OCI-LY3 (cell line): ENCODE measurements around the gene SP100.
"Not testable (repeated sequence)": the region's sequence is repeated elsewhere in the genome, so short reads cannot be mapped to it uniquely, and the experiment has no call there.

Source experiments
- H2AFZ ChIP-seq: fragments of 200-600, 300-600 bp; shearing (Covaris generic); 2 replicates; pipeline ENCODE4 v1.6.0; 2014; ENCODE audit warnings: antibody characterized with exemption, low read depth, low read length
- H3K27ac ChIP-seq: fragments of 200-600, 300-600 bp; sonication (generic); 2 replicates; pipeline ENCODE4 v1.5.1; 2014; ENCODE audit warnings: mild to moderate bottlenecking, low read length, moderate library complexity, mixed read lengths
- H3K27me3 ChIP-seq: fragments of 200-600, 300-600 bp; sonication (generic); 2 replicates; pipeline ENCODE4 v1.6.1; 2014; ENCODE audit warnings: low read depth, low read length, mixed read lengths
- H3K36me3 ChIP-seq: fragments of 200-600, 300-600 bp; sonication (generic); replicated peaks from 2 replicates; pipeline ENCODE3; 2014; ENCODE audit warnings: low read depth, low read length, mixed read lengths
- H3K4me1 ChIP-seq: fragments of 300-600, 200-600 bp; sonication (generic); 2 replicates; pipeline ENCODE4 v1.6.1; 2014; ENCODE audit warnings: low read length, mixed read lengths
- H3K4me2 ChIP-seq: fragments of 200-600, 300-600 bp; sonication (generic); 2 replicates; pipeline ENCODE4 v1.6.1; 2014; ENCODE audit warnings: low read length, mixed read lengths
- H3K4me3 ChIP-seq: fragments of 300-600, 200-600 bp; sonication (generic); 2 replicates; pipeline ENCODE4 v1.5.1; 2014; ENCODE audit warnings: antibody characterized with exemption, mild to moderate bottlenecking, low read length, moderate library complexity
- H3K79me2 ChIP-seq: fragments of 300-600, 200-600 bp; shearing (Covaris generic); 2 replicates; pipeline ENCODE4 v1.6.1; 2014; ENCODE audit warnings: mild to moderate bottlenecking, low read length, mixed read lengths
- H3K9ac ChIP-seq: fragments of 300-600, 200-600 bp; shearing (Covaris generic); 2 replicates; pipeline ENCODE4 v1.6.0; 2014; ENCODE audit warnings: mild to moderate bottlenecking, low read length, moderate library complexity
- H3K9me3 ChIP-seq: fragments of 200-600, 300-600 bp; shearing (Covaris generic); 2 replicates; pipeline ENCODE4 v1.6.1; 2014; ENCODE audit warnings: low read length, mixed read lengths; ENCODE audit not compliant: insufficient read depth
- H4K20me1 ChIP-seq: fragments of 200-600, 300-600 bp; sonication (generic); 2 replicates; pipeline ENCODE4 v1.6.1; 2016; ENCODE audit warnings: low read length, mixed read lengths; ENCODE audit not compliant: insufficient read depth
- CTCF ChIP-seq: fragments of 200-600, 300-600 bp; sonication (generic); IDR thresholded peaks from 2 replicates; pipeline ENCODE4 v1.5.1; 2014; ENCODE audit warnings: antibody characterized with exemption, low read length, low read depth
- EZH2phosphoT487 ChIP-seq: fragments of 200-600 bp; shearing (Covaris generic); IDR thresholded peaks from 2 replicates; pipeline ENCODE4 v1.6.1; 2018; ENCODE audit warnings: antibody characterized with exemption, mixed run types, low read depth

Gene SP100

GRCh38 chr2:230403746-230404145, 12.3 kb upstream of the SP100 start:
- no peak overlapping the region for H3K4me2 ChIP-seq
- no peak overlapping the region for H3K9ac ChIP-seq
- no peaks in the 10 kb centered on the region for H3K4me1 ChIP-seq
- TF ChIP-seq EZH2phosphoT487: no peak
- no peak for TF ChIP-seq CTCF
- no peak overlapping the region for H3K27ac ChIP-seq
- H3K4me3 ChIP-seq: no peak overlapping the region
- no peaks in the 10 kb centered on the region for H3K36me3 ChIP-seq
- no peak overlapping the region for H2AFZ ChIP-seq
- H4K20me1 ChIP-seq: no peaks in the 10 kb centered on the region
- H3K9me3 ChIP-seq: no peaks in the 10 kb centered on the region
- no peaks in the 10 kb centered on the region for H3K79me2 ChIP-seq
- H3K27me3 ChIP-seq: no peaks in the 10 kb centered on the region

- no peak overlapping the region for H3K4me2 ChIP-seq
- H4K20me1 ChIP-seq: no peaks in the 10 kb centered on the region
- no peak overlapping the region for H3K4me3 ChIP-seq
- no peaks in the 10 kb centered on the region for H3K9me3 ChIP-seq
- H3K9ac ChIP-seq: no peak overlapping the region
- H3K27me3 ChIP-seq: no peaks in the 10 kb centered on the region
- no peaks in the 10 kb centered on the region for H3K79me2 ChIP-seq
- no peaks in the 10 kb centered on the region for H3K36me3 ChIP-seq
- peaks cover 9% of the 10 kb centered on the region for H3K4me1 ChIP-seq
- H2AFZ ChIP-seq: no peak overlapping the region
- no peak overlapping the region for H3K27ac ChIP-seq
- no peak for TF ChIP-seq CTCF
- no peak for TF ChIP-seq EZH2phosphoT487
These were observed 10.2 kb upstream of the SP100 start for GRCh38 chr2:230405824-230406223.

DNA sequence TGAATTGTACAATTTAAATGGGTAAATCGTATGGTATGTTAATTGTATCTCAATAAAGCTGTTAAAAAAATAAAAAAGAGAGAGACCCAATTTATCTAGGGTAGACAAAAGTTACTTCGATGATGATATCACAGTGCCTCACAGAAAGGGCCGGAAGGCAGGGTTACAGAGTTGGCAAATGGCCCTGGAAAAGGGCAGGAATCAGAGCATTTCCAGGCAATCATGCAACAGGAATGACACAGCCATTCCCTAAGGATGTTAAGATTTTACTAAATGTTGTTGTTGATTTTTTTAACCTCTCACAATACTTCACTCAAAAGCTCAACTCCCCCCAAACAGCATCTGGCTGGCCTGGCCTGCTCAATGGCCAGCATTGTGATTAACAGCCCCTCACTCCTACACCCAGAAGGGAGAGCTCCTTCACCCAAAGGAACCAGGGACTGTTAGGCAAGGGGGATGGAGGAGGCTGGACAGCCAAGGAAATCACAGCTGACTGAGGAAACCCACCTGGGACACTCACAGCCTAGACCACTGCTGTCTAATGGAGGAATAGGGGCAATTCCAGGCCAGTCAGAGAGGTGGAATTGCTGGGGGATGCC, 7.7 kb upstream of the SP100 start:
- H3K27ac ChIP-seq: no peak overlapping the region
- no peak overlapping the region for H3K4me3 ChIP-seq
- no peaks in the 10 kb centered on the region for H3K27me3 ChIP-seq
- H4K20me1 ChIP-seq: no peaks in the 10 kb centered on the region
- no peaks in the 10 kb centered on the region for H3K79me2 ChIP-seq
- no peak for TF ChIP-seq CTCF
- no peak overlapping the region for H3K4me2 ChIP-seq
- no peak overlapping the region for H3K9ac ChIP-seq
- H3K36me3 ChIP-seq: no peaks in the 10 kb centered on the region
- H2AFZ ChIP-seq: no peak overlapping the region
- H3K4me1 ChIP-seq: peaks cover 20% of the 10 kb centered on the region
- no peaks in the 10 kb centered on the region for H3K9me3 ChIP-seq

GRCh38 chr2:230409316-230409715, 6.7 kb upstream of the SP100 start:
- not testable (repeated sequence) for H3K27ac ChIP-seq, H2AFZ ChIP-seq, H3K79me2 ChIP-seq, H3K4me2 ChIP-seq, H4K20me1 ChIP-seq, H3K27me3 ChIP-seq, H3K9ac ChIP-seq, H3K36me3 ChIP-seq, H3K4me3 ChIP-seq, H3K9me3 ChIP-seq
- H3K4me1 ChIP-seq: peaks cover 20% of the 10 kb centered on the region

DNA sequence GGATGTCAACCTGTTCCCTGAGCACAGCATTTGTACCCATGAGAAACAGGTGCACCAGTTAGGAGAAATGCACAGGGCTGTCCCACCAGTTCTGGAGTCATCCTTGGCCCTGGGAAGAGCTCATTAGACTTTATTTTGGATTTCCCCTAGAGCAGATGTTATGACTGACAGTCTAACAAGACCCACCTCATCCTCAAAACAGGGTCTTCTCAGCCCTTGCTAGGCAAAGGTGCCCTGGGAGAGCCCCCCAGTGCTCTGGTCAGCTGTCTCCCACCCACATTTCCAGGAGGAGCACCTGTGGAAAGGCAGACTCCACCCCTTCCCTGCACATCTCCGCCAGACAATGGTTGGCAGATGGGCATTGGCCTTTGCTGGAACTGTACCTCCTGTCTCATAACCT, 5.7 kb upstream of the SP100 start:
- no peak overlapping the region for H3K9ac ChIP-seq
- peaks cover 20% of the 10 kb centered on the region for H3K4me1 ChIP-seq
- H2AFZ ChIP-seq: no peak overlapping the region
- H3K4me2 ChIP-seq: no peak overlapping the region
- no peaks in the 10 kb centered on the region for H4K20me1 ChIP-seq
- no peaks in the 10 kb centered on the region for H3K36me3 ChIP-seq
- no peak for TF ChIP-seq CTCF
- TF ChIP-seq EZH2phosphoT487: no peak
- no peaks in the 10 kb centered on the region for H3K9me3 ChIP-seq
- H3K27me3 ChIP-seq: no peaks in the 10 kb centered on the region
- H3K4me3 ChIP-seq: no peak overlapping the region
- H3K79me2 ChIP-seq: no peaks in the 10 kb centered on the region
- H3K27ac ChIP-seq: no peak overlapping the region
